Measurements from ENCODE around the gene DAZL. TPM values are rescaled to one million over a fixed set of nuclear protein-coding genes. Genes with fewer than 3 reads are reported as not detected.

Gene DAZL
- total and polyA plus RNA-seq, 2 donors (not counting 1 experiment from before 2014, with no cell fraction given), result 0.34 TPM; not detected in 1

GRCh38 chr3:16595778-16596177, 9.4 kb downstream of the DAZL start:
- Histone ChIP-seq H3K27ac (ENCODE audit: insufficient read depth, low read length) (no peak overlapping the region), H3K4me1 (ENCODE audit: control insufficient read depth, extremely low read depth, insufficient read depth, low read length) (no peaks in the 10 kb centered on the region), H3K4me2 (ENCODE audit: extremely low read depth, insufficient read depth, low read length) (no peak overlapping the region), H4K20me1 (ENCODE audit: control insufficient read depth, extremely low read depth, insufficient read depth, low read length) (no peaks in the 10 kb centered on the region), H3K36me3 (ENCODE audit: control insufficient read depth, insufficient read depth, low read length) (no peaks in the 10 kb centered on the region), H3K4me3 (replicated peaks in 1 of 4; ENCODE audit: control extremely low read depth in 1 of 4, insufficient read depth in 1 of 4, low read depth in 3 of 4, low read length in 4 of 4) (no peak overlapping the region), H3K9me3 (ENCODE audit: control insufficient read depth, insufficient read depth, low read depth, low read length) (no peaks in the 10 kb centered on the region), H3K9ac (ENCODE audit: insufficient read depth, low read length) (no peak overlapping the region), H2AFZ (ENCODE audit: low read length) (no peak overlapping the region), H3K27me3 (ENCODE audit: control insufficient read depth, insufficient read depth, low read length) (no peaks in the 10 kb centered on the region), H3K79me2 (ENCODE audit: control insufficient read depth, insufficient read depth, low read length) (no peaks in the 10 kb centered on the region)
- TF ChIP-seq EZH2 (IDR thresholded peaks at IDR 0.05; ENCODE audit: low read length, missing control alignments) (no peak), CTCF (conservative IDR thresholded peaks at IDR 0.05 in 1 of 2, IDR thresholded peaks at IDR 0.05 in 1 of 2; ENCODE audit: low read depth in 1 of 2, low read length in 2 of 2) (peak in 1 of 2 donors; percentile 5)
- no peak for DNase-seq (ENCODE audit: low read depth in 2 of 2)

- Histone ChIP-seq H3K4me2 (ENCODE audit: extremely low read depth, insufficient read depth, low read length) (no peak overlapping the region), H3K4me3 (replicated peaks in 1 of 4; ENCODE audit: control extremely low read depth in 1 of 4, insufficient read depth in 1 of 4, low read depth in 3 of 4, low read length in 4 of 4) (no peak overlapping the region), H2AFZ (ENCODE audit: low read length) (no peak overlapping the region), H3K4me1 (ENCODE audit: control insufficient read depth, extremely low read depth, insufficient read depth, low read length) (no peaks in the 10 kb centered on the region), H3K79me2 (ENCODE audit: control insufficient read depth, insufficient read depth, low read length) (no peaks in the 10 kb centered on the region), H3K27me3 (ENCODE audit: control insufficient read depth, insufficient read depth, low read length) (no peaks in the 10 kb centered on the region), H3K36me3 (ENCODE audit: control insufficient read depth, insufficient read depth, low read length) (no peaks in the 10 kb centered on the region), H3K27ac (ENCODE audit: insufficient read depth, low read length) (no peak overlapping the region), H3K9me3 (ENCODE audit: control insufficient read depth, insufficient read depth, low read depth, low read length) (no peaks in the 10 kb centered on the region), H3K9ac (ENCODE audit: insufficient read depth, low read length) (no peak overlapping the region), H4K20me1 (ENCODE audit: control insufficient read depth, extremely low read depth, insufficient read depth, low read length) (no peaks in the 10 kb centered on the region)
- TF ChIP-seq EZH2 (IDR thresholded peaks at IDR 0.05; ENCODE audit: low read length, missing control alignments), result no peak
- TF ChIP-seq CTCF (conservative IDR thresholded peaks at IDR 0.05 in 1 of 2, IDR thresholded peaks at IDR 0.05 in 1 of 2; ENCODE audit: low read depth in 1 of 2, low read length in 2 of 2), result no peak
- DNase-seq (ENCODE audit: low read depth in 2 of 2), result no peak
Observed at GRCh38 chr3:16589867-16590624, 15.2 kb downstream of the DAZL start.

GRCh38 chr3:16589120-16589519, 16.1 kb downstream of the DAZL start:
- Histone ChIP-seq H3K36me3 (ENCODE audit: control insufficient read depth, insufficient read depth, low read length) (no peaks in the 10 kb centered on the region), H2AFZ (ENCODE audit: low read length) (no peak overlapping the region), H3K27me3 (ENCODE audit: control insufficient read depth, insufficient read depth, low read length) (no peaks in the 10 kb centered on the region), H3K27ac (ENCODE audit: insufficient read depth, low read length) (no peak overlapping the region), H4K20me1 (ENCODE audit: control insufficient read depth, extremely low read depth, insufficient read depth, low read length) (no peaks in the 10 kb centered on the region), H3K9me3 (ENCODE audit: control insufficient read depth, insufficient read depth, low read depth, low read length) (no peaks in the 10 kb centered on the region), H3K4me2 (ENCODE audit: extremely low read depth, insufficient read depth, low read length) (no peak overlapping the region), H3K79me2 (ENCODE audit: control insufficient read depth, insufficient read depth, low read length) (no peaks in the 10 kb centered on the region), H3K4me3 (replicated peaks in 1 of 4; ENCODE audit: control extremely low read depth in 1 of 4, insufficient read depth in 1 of 4, low read depth in 3 of 4, low read length in 4 of 4) (no peak overlapping the region), H3K4me1 (ENCODE audit: control insufficient read depth, extremely low read depth, insufficient read depth, low read length) (no peaks in the 10 kb centered on the region), H3K9ac (ENCODE audit: insufficient read depth, low read length) (no peak overlapping the region)
- no peak for DNase-seq (ENCODE audit: low read depth in 2 of 2)
- TF ChIP-seq CTCF (conservative IDR thresholded peaks at IDR 0.05 in 1 of 2, IDR thresholded peaks at IDR 0.05 in 1 of 2; ENCODE audit: low read depth in 1 of 2, low read length in 2 of 2) (no peak), EZH2 (IDR thresholded peaks at IDR 0.05; ENCODE audit: low read length, missing control alignments) (no peak)

Measured in fibroblast of lung (primary cell).